Adipocyte (in vitro differentiated cells): ENCODE data around the gene NPNT.
"Not testable (repeated sequence)": the region's sequence is repeated elsewhere in the genome, so short reads cannot be mapped to it uniquely, and the experiment has no call there.

ENCODE experiments used
- DNase-seq: peaks from one replicate; pipeline ENCODE4 v3.0.0-alpha.2; 2015; ENCODE audit warnings: low read depth
- H3K27me3 ChIP-seq: replicated peaks from 2 replicates; pipeline ENCODE4 v1.7.0; 2013; ENCODE audit warnings: mild to moderate bottlenecking, low read length, moderate library complexity; ENCODE audit not compliant: control insufficient read depth, insufficient read depth
- H3K36me3 ChIP-seq: 2 replicates; pipeline ENCODE4 v1.7.0; 2013; ENCODE audit warnings: low read length, mild to moderate bottlenecking, moderate library complexity; ENCODE audit not compliant: control insufficient read depth, insufficient read depth, severe bottlenecking
- H3K4me1 ChIP-seq: 2 replicates; pipeline ENCODE4 v1.7.0; 2013; ENCODE audit warnings: mild to moderate bottlenecking, low read length, moderate library complexity; ENCODE audit not compliant: control insufficient read depth, insufficient read depth
- H3K4me3 ChIP-seq: 2 replicates; pipeline ENCODE4 v1.7.0; 2013; ENCODE audit warnings: mild to moderate bottlenecking, low read length, moderate library complexity
- H3K9ac ChIP-seq: 2 replicates; pipeline ENCODE4 v1.7.0; 2013; ENCODE audit warnings: mild to moderate bottlenecking, low read length, moderate library complexity
- H3K9me3 ChIP-seq: 2 replicates; pipeline ENCODE4 v1.7.0; 2013; ENCODE audit warnings: mild to moderate bottlenecking, low read length, moderate library complexity; ENCODE audit not compliant: control insufficient read depth

Gene NPNT

GRCh38 chr4:105894660-105895582 is at the start of gene NPNT:
Gene NPNT, plus strand, starts transcription at chr4:105895471. Its CDS starts 182 bp downstream, at chr4:105895653.
- Histone ChIP-seq H3K36me3 (no peaks in the 10 kb centered on the region), H3K27me3 (peaks cover 85% of the 10 kb centered on the region), H3K4me1 (peaks cover 5% of the 10 kb centered on the region), H3K9me3 (no peaks in the 10 kb centered on the region), H3K9ac (no peak within 1 kb of the TSS), H3K4me3 (peak within 1 kb of the TSS; percentile 70)
- peak; percentile 46 for DNase-seq

- H3K9ac ChIP-seq: no peak overlapping the region
- no peaks in the 10 kb centered on the region for H3K9me3 ChIP-seq
- H3K27me3 ChIP-seq: no peaks in the 10 kb centered on the region
- no peaks in the 10 kb centered on the region for H3K36me3 ChIP-seq
- DNase-seq: no peak
- H3K4me1 ChIP-seq: no peaks in the 10 kb centered on the region
- no peak overlapping the region for H3K4me3 ChIP-seq
These were observed 49.7 kb upstream of the NPNT start for GRCh38 chr4:105845559-105845958.

- not testable (repeated sequence) for DNase-seq, H3K27me3 ChIP-seq, H3K4me1 ChIP-seq, H3K9me3 ChIP-seq, H3K4me3 ChIP-seq, H3K36me3 ChIP-seq, H3K9ac ChIP-seq
These were observed 46.9 kb upstream of the NPNT start for GRCh38 chr4:105848359-105848758.

GRCh38 chr4:105851196-105851595 is 44.1 kb upstream of the NPNT start:
- Histone ChIP-seq H3K9ac (no peak overlapping the region), H3K4me1 (no peaks in the 10 kb centered on the region), H3K27me3 (no peaks in the 10 kb centered on the region), H3K9me3 (peaks cover 6% of the 10 kb centered on the region), H3K4me3 (no peak overlapping the region), H3K36me3 (no peaks in the 10 kb centered on the region)
- DNase-seq: no peak

- H3K9ac ChIP-seq, H3K9me3 ChIP-seq, H3K27me3 ChIP-seq, DNase-seq, H3K4me3 ChIP-seq, H3K36me3 ChIP-seq, H3K4me1 ChIP-seq: not testable (repeated sequence)
These were observed 43.0 kb upstream of the NPNT start for GRCh38 chr4:105852230-105852629.

GRCh38 chr4:105858466-105859040 is 36.7 kb upstream of the NPNT start:
- DNase-seq: no peak
- Histone ChIP-seq H3K9me3 (peaks cover 8% of the 10 kb centered on the region), H3K4me3 (no peak overlapping the region), H3K27me3 (no peaks in the 10 kb centered on the region), H3K9ac (no peak overlapping the region), H3K36me3 (no peaks in the 10 kb centered on the region), H3K4me1 (peaks cover 10% of the 10 kb centered on the region)

- Histone ChIP-seq H3K4me3 (no peak overlapping the region), H3K9ac (no peak overlapping the region), H3K27me3 (no peaks in the 10 kb centered on the region), H3K9me3 (peaks cover 8% of the 10 kb centered on the region), H3K4me1 (peaks cover 10% of the 10 kb centered on the region), H3K36me3 (no peaks in the 10 kb centered on the region)
- DNase-seq: peak; percentile 82
These were observed 36.0 kb upstream of the NPNT start for GRCh38 chr4:105859233-105859632.

- Histone ChIP-seq H3K9me3 (no peaks in the 10 kb centered on the region), H3K27me3 (no peaks in the 10 kb centered on the region), H3K4me3 (no peak overlapping the region), H3K4me1 (no peaks in the 10 kb centered on the region), H3K9ac (no peak overlapping the region), H3K36me3 (no peaks in the 10 kb centered on the region)
- no peak for DNase-seq
These were observed 24.3 kb upstream of the NPNT start for GRCh38 chr4:105870963-105871362.

GRCh38 chr4:105871997-105872396 is 23.3 kb upstream of the NPNT start:
- Histone ChIP-seq H3K4me3 (no peak overlapping the region), H3K9ac (no peak overlapping the region), H3K9me3 (no peaks in the 10 kb centered on the region), H3K27me3 (no peaks in the 10 kb centered on the region), H3K36me3 (no peaks in the 10 kb centered on the region), H3K4me1 (no peaks in the 10 kb centered on the region)
- DNase-seq: no peak

GRCh38 chr4:105875233-105875632 is 20.0 kb upstream of the NPNT start:
- no peak overlapping the region for H3K4me3 ChIP-seq
- no peak overlapping the region for H3K9ac ChIP-seq
- H3K4me1 ChIP-seq: no peaks in the 10 kb centered on the region
- DNase-seq: no peak
- H3K36me3 ChIP-seq: no peaks in the 10 kb centered on the region
- no peaks in the 10 kb centered on the region for H3K27me3 ChIP-seq
- no peaks in the 10 kb centered on the region for H3K9me3 ChIP-seq

GRCh38 chr4:105878668-105879067 is 16.6 kb upstream of the NPNT start:
- Histone ChIP-seq H3K9ac (no peak overlapping the region), H3K36me3 (no peaks in the 10 kb centered on the region), H3K9me3 (no peaks in the 10 kb centered on the region), H3K4me1 (no peaks in the 10 kb centered on the region), H3K4me3 (no peak overlapping the region), H3K27me3 (no peaks in the 10 kb centered on the region)
- no peak for DNase-seq
